CD14-positive monocyte (primary cell): ENCODE results near the gene SNRPF. TPM values are rescaled to one million over a fixed set of nuclear protein-coding genes. Genes with fewer than 3 reads are reported as not detected.

Experiments used
- DNase-seq, 3 donors: peaks; one replicate each; pipeline ENCODE4 v3.0.0-alpha.2; 2011 to 2022
- H2AFZ ChIP-seq: 2 replicates; pipeline ENCODE4 v1.6.0; 2012; ENCODE audit warnings: mild to moderate bottlenecking, low read depth, low read length, inconsistent platforms; ENCODE audit not compliant: insufficient read depth, poor library complexity, severe bottlenecking
- H3K27ac ChIP-seq, 2 donors: 1 replicate in 1 of 2; 2 replicates in 1 of 2; pipeline ENCODE4 v1.5.1; 2012 to 2013; ENCODE audit warnings: low read length in 2 of 2, control low read depth in 1 of 2, inconsistent platforms in 1 of 2, low read depth in 1 of 2, mild to moderate bottlenecking in 1 of 2
- H3K27me3 ChIP-seq, 2 donors: one replicate each; pipeline versions ENCODE4 v1.6.0 to v1.6.1; 2011 to 2013; ENCODE audit warnings: low read length in 2 of 2; ENCODE audit not compliant: control insufficient read depth in 2 of 2, insufficient read depth in 2 of 2
- H3K36me3 ChIP-seq, 2 donors: replicated peaks in 1 of 2; 1 replicate in 1 of 2; 2 replicates in 1 of 2; pipeline versions ENCODE4 v1.5.1 to v1.6.1; 2012 to 2013; ENCODE audit warnings: low read length in 2 of 2, control low read depth in 1 of 2, inconsistent platforms in 1 of 2, mild to moderate bottlenecking in 1 of 2; ENCODE audit not compliant: insufficient read depth in 2 of 2, control insufficient read depth in 1 of 2
- H3K4me1 ChIP-seq, 2 donors: 1 replicate in 1 of 2; 2 replicates in 1 of 2; pipeline versions ENCODE4 v1.5.1 to v1.6.1; 2012 to 2013; ENCODE audit warnings: low read length in 2 of 2, control low read depth in 1 of 2, inconsistent platforms in 1 of 2, mild to moderate bottlenecking in 1 of 2, moderate library complexity in 1 of 2; ENCODE audit not compliant: insufficient read depth in 2 of 2, control insufficient read depth in 1 of 2
- H3K4me2 ChIP-seq: replicated peaks from 2 replicates; pipeline ENCODE3; 2012; ENCODE audit warnings: low read length, moderate library complexity, mild to moderate bottlenecking; ENCODE audit not compliant: poor library complexity, severe bottlenecking; ENCODE audit errors: extremely low read depth
- H3K4me3 ChIP-seq, 3 experiments: fragments of 200-600 bp in 1 of 3; sonication (generic) in 1 of 3; replicated peaks in 1 of 3; 1 replicate in 2 of 3; 2 replicates in 1 of 3; pipeline ENCODE4 v1.5.1; 2011 to 2013; ENCODE audit warnings: low read length in 3 of 3, mild to moderate bottlenecking in 3 of 3, control low read depth in 2 of 3, low read depth in 2 of 3, inconsistent platforms in 1 of 3, moderate library complexity in 1 of 3
- H3K79me2 ChIP-seq: 2 replicates; pipeline ENCODE4 v1.6.0; 2012; ENCODE audit warnings: mild to moderate bottlenecking, control low read depth, inconsistent platforms, low read length, moderate library complexity; ENCODE audit not compliant: insufficient read depth
- H3K9ac ChIP-seq: 2 replicates; pipeline ENCODE4 v1.6.0; 2017; ENCODE audit warnings: low read length, mild to moderate bottlenecking; ENCODE audit not compliant: insufficient read depth, poor library complexity, severe bottlenecking
- H3K9me3 ChIP-seq, 2 donors: replicated peaks in 1 of 2; 1 replicate in 1 of 2; 2 replicates in 1 of 2; pipeline versions ENCODE4 v1.5.1 to v1.6.1; 2012 to 2013; ENCODE audit warnings: low read length in 2 of 2, control low read depth in 1 of 2; ENCODE audit not compliant: control insufficient read depth in 1 of 2, insufficient read depth in 1 of 2
- H4K20me1 ChIP-seq: 2 replicates; pipeline ENCODE4 v1.6.0; 2012; ENCODE audit warnings: mild to moderate bottlenecking, low read length, control low read depth, moderate library complexity; ENCODE audit not compliant: insufficient read depth
- H3K27ac Mint-ChIP-seq, 7 donors: one replicate each; pipeline ENCODE4 v1.8.0; 2020; ENCODE audit warnings: mild to moderate bottlenecking in 7 of 7, mixed read lengths in 7 of 7, moderate library complexity in 6 of 7, inconsistent platforms in 2 of 7
- H3K27me3 Mint-ChIP-seq, 3 donors: one replicate each; pipeline ENCODE4 v1.8.0; 2021 to 2022; ENCODE audit warnings: low read depth in 3 of 3, mild to moderate bottlenecking in 3 of 3, mixed read lengths in 3 of 3, moderate library complexity in 3 of 3, inconsistent platforms in 1 of 3
- H3K36me3 Mint-ChIP-seq, 2 donors: one replicate each; pipeline ENCODE4 v1.8.0; 2020; ENCODE audit warnings: mixed read lengths in 2 of 2, inconsistent platforms in 1 of 2, mild to moderate bottlenecking in 1 of 2
- H3K4me1 Mint-ChIP-seq: one replicate; pipeline ENCODE4 v1.8.0; 2020; ENCODE audit warnings: mild to moderate bottlenecking, mixed read lengths
- H3K4me3 Mint-ChIP-seq, 2 donors: one replicate each; pipeline ENCODE4 v1.8.0; 2020; ENCODE audit warnings: mild to moderate bottlenecking in 2 of 2, mixed read lengths in 2 of 2, moderate library complexity in 1 of 2
- H3K9me3 Mint-ChIP-seq, 7 donors: one replicate each; pipeline ENCODE4 v1.8.0; 2020 to 2022; ENCODE audit warnings: mixed read lengths in 7 of 7, mild to moderate bottlenecking in 6 of 7, moderate library complexity in 6 of 7, inconsistent platforms in 2 of 7
- WGBS: methylation state at CpG from one replicate; pipeline ENCODE4 v1.1.5; 2013; ENCODE audit warnings: missing lambda C conversion rate; ENCODE audit not compliant: insufficient coverage; 5-methylcytosine and 5-hydroxymethylcytosine counted together
- intact Hi-C, 2 donors: fragments of 100-400 bp; cut with micrococcal nuclease; formaldehyde crosslinking; loops; one replicate each; pipeline versions ENCODE4 v1.15.0 to v1.15.1; 2023
- polyA plus RNA-seq, 3 donors: library from polyadenylated mRNA; depleted of rRNA in 1 of 3; unstranded in 2 of 3; stranded (reverse) in 1 of 3; fragments of 300-500 nt in 2 of 3; fragments of >200 nt in 1 of 3; fragmentation: Illumina TruSeq in 2 of 3; gene quantifications; 1 replicate in 2 of 3; 2 replicates in 1 of 3; pipeline ENCODE4 v1.2.3, GENCODE V29; 2012 to 2021
- TF ChIP-seq, protein P1 (sequence below): fragments of 200-600 bp; IDR thresholded peaks from one replicate; pipeline ENCODE4 v1.8.0; 2022; ENCODE audit warnings: antibody characterized with exemption, mild to moderate bottlenecking

The SNRPF gene
- polyA plus RNA-seq, 3 donors = 9.0 to 28.5 (median 23.5) TPM

DNA sequence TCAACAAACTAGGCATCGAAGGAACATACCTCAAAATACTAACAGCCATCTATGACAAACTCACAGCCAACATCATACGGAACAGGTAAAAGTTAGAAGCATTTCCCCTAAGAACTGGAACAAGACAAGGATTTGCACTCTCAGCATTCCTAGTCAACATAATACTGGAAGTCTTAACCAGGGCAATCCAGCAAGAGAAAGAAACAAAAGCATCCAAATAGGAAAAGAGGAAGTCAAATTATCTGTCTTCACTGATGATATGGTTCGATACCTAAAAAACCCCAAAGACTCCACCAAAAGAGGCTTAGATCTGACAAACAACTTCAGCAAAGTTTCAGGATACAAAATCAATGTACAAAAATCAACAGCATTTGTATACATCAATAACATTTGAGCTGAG lies 51.1 kb downstream of the SNRPF start:
- Mint-ChIP-seq H3K36me3 (no peaks in the 10 kb centered on the region), H3K27ac (no peak overlapping the region), H3K4me3 (no peak overlapping the region), H3K9me3 (peaks cover 0 to 4% (median 0%) of the 10 kb centered on the region in 7 donors), H3K27me3 (peaks cover 4 to 15% (median 4%) of the 10 kb centered on the region in 3 donors), H3K4me1 (peaks cover 4% of the 10 kb centered on the region)
- Histone ChIP-seq H3K27me3 (peaks cover 0 to 6% of the 10 kb centered on the region in 2 donors), H3K4me2 (no peak overlapping the region), H4K20me1 (no peaks in the 10 kb centered on the region), H3K36me3 (no peaks in the 10 kb centered on the region), H3K4me3 (no peak overlapping the region), H3K9me3 (no peaks in the 10 kb centered on the region), H3K9ac (no peak overlapping the region), H2AFZ (no peak overlapping the region), H3K79me2 (no peaks in the 10 kb centered on the region), H3K4me1 (no peaks in the 10 kb centered on the region), H3K27ac (no peak overlapping the region)
- WGBS = 95% methylated on average over 2 of the region's 3 CpGs
- TF ChIP-seq, protein P1, sequence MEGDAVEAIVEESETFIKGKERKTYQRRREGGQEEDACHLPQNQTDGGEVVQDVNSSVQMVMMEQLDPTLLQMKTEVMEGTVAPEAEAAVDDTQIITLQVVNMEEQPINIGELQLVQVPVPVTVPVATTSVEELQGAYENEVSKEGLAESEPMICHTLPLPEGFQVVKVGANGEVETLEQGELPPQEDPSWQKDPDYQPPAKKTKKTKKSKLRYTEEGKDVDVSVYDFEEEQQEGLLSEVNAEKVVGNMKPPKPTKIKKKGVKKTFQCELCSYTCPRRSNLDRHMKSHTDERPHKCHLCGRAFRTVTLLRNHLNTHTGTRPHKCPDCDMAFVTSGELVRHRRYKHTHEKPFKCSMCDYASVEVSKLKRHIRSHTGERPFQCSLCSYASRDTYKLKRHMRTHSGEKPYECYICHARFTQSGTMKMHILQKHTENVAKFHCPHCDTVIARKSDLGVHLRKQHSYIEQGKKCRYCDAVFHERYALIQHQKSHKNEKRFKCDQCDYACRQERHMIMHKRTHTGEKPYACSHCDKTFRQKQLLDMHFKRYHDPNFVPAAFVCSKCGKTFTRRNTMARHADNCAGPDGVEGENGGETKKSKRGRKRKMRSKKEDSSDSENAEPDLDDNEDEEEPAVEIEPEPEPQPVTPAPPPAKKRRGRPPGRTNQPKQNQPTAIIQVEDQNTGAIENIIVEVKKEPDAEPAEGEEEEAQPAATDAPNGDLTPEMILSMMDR = no peak
- intact Hi-C loops = no loop called here
- no peak for DNase-seq

Other genes starting within 250 kb of the SNRPF start
- gene NTN4, start 68.2 kb upstream of the SNRPF start, polyA plus RNA-seq = not detected
- gene CCDC38, start 83.7 kb downstream of the SNRPF start, polyA plus RNA-seq = not detected
- gene AMDHD1, start 84.4 kb downstream of the SNRPF start, polyA plus RNA-seq = 1 to 10 TPM in 2 of 3 donors, under 1 TPM in 1; 0.43 to 1.9 (median 1.0) TPM
- 10 to 100 TPM; 28.0 to 42.0 (median 29.2) TPM for gene HAL, start 137.4 kb downstream of the SNRPF start, polyA plus RNA-seq
- gene LTA4H, start 176.6 kb downstream of the SNRPF start, polyA plus RNA-seq = 100 to 1,000 TPM; 278 to 963 (median 647) TPM